Upper lobe of left lung (tissue), 6 donors: ENCODE data around the gene RAB38. TPM values are rescaled to one million over a fixed set of nuclear protein-coding genes. Genes with fewer than 3 reads are reported as not detected.

ENCODE experiments used
- ATAC-seq, 2 donors: fragments of 200-7000 bp; cut with Tn5 transposase; one replicate each; pipeline ENCODE4 v1.9.1; 2022; ENCODE audit warnings: mild to moderate bottlenecking in 2 of 2, moderate library complexity in 2 of 2; ENCODE audit not compliant: low FRiP score in 2 of 2
- DNase-seq, 2 donors: peaks; one replicate each; pipeline ENCODE4 v3.0.0-alpha.2; 2019 to 2020
- H3K27ac ChIP-seq, 4 donors: fragments of 200-600 bp; sonication (generic); one replicate each; pipeline ENCODE4 v1.5.1; 2016 to 2019
- H3K27me3 ChIP-seq, 4 donors: fragments of 200-600 bp; sonication (generic); one replicate each; pipeline ENCODE4 v1.5.1; 2017 to 2019
- H3K36me3 ChIP-seq, 4 donors: fragments of 200-600 bp; sonication (generic); one replicate each; pipeline ENCODE4 v1.5.1; 2016 to 2019
- H3K4me1 ChIP-seq, 4 donors: fragments of 200-600 bp; sonication (generic); one replicate each; pipeline ENCODE4 v1.5.1; 2018 to 2019
- H3K4me3 ChIP-seq, 4 donors: fragments of 200-600 bp; sonication (generic); one replicate each; pipeline ENCODE4 v1.5.1; 2017 to 2019; ENCODE audit warnings: mild to moderate bottlenecking in 2 of 4, moderate library complexity in 1 of 4
- H3K9me3 ChIP-seq, 4 donors: fragments of 200-600 bp; sonication (generic); one replicate each; pipeline ENCODE4 v1.5.1; 2018 to 2019
- EP300 ChIP-seq, 4 donors: sonication (generic); formaldehyde crosslinking; IDR thresholded peaks; one replicate each; pipeline ENCODE4 v1.5.1; 2017; ENCODE audit warnings: antibody characterized with exemption in 4 of 4, control low read depth in 2 of 4
- POLR2A ChIP-seq, 4 donors: fragments of 450-650 bp; IDR thresholded peaks; one replicate each; pipeline ENCODE4 v1.5.1; 2016 to 2017; ENCODE audit warnings: antibody characterized with exemption in 4 of 4, mild to moderate bottlenecking in 2 of 4
- POLR2AphosphoS5 ChIP-seq, 2 donors: sonication (generic); formaldehyde crosslinking; IDR thresholded peaks; one replicate each; pipeline ENCODE4 v1.5.1; 2017; ENCODE audit warnings: antibody characterized with exemption in 2 of 2
- WGBS, 2 donors: methylation state at CpG; one replicate each; pipeline ENCODE4 v1.1.5; 2017 to 2018; 5-methylcytosine and 5-hydroxymethylcytosine counted together
- total RNA-seq, 6 donors: library from RNA; depleted of rRNA in 4 of 6; stranded (reverse); fragments of >200 nt in 4 of 6; gene quantifications; one replicate each; pipeline versions ENCODE4 v1.1.0 to v1.2.1, GENCODE V29; 2016 to 2021
- TF ChIP-seq, protein P1 (sequence below), 6 experiments: fragments of 450-650 bp in 4 of 6; fragments of 200-600 bp in 2 of 6; sonication (generic) in 2 of 6; IDR thresholded peaks; one replicate each; pipeline ENCODE4 v1.5.1; 2016 to 2019; ENCODE audit warnings: antibody characterized with exemption in 6 of 6
- donor health status: DM: no; HTN: no; CAD: no; lungs with moderate emphysema.
- donor health status: DM: no; HTN: yes; CAD: no; lungs with severe emphysema.

The RAB38 gene
- total RNA-seq, 6 donors from 2014 or later, result 6.3 to 10.6 (median 7.1) TPM; not detected in 1

DNA sequence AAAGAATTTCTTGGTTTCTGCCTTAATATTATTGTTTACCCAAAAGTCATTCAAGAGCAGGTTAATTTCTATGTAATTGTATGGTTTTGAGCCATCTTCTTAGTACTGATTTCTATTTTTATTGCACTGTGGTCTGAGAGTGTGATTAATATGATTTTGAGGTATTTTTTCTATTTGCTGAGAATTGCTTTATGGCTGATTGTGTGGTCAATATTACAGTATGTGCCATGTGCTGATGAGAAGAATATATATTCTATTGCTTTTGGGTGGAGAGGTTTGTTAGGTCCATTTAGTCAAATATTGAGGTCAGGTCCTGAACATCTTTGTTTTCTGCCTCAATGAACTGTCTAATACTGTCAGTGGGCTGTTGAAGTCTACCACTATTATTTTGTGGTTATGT lies 20.7 kb upstream of the RAB38 start:
- ATAC-seq (no peak), DNase-seq (no peak)
- no peaks in the 10 kb centered on the region for H3K27me3 ChIP-seq
- H3K36me3 ChIP-seq, result no peaks in the 10 kb centered on the region
- no peaks in the 10 kb centered on the region for H3K4me1 ChIP-seq
- H3K27ac ChIP-seq, result no peak overlapping the region
- TF ChIP-seq POLR2A (IDR thresholded peaks at IDR 0.05), result no peak
- TF ChIP-seq EP300 (IDR thresholded peaks at IDR 0.05), result no peak
- TF ChIP-seq, protein P1, sequence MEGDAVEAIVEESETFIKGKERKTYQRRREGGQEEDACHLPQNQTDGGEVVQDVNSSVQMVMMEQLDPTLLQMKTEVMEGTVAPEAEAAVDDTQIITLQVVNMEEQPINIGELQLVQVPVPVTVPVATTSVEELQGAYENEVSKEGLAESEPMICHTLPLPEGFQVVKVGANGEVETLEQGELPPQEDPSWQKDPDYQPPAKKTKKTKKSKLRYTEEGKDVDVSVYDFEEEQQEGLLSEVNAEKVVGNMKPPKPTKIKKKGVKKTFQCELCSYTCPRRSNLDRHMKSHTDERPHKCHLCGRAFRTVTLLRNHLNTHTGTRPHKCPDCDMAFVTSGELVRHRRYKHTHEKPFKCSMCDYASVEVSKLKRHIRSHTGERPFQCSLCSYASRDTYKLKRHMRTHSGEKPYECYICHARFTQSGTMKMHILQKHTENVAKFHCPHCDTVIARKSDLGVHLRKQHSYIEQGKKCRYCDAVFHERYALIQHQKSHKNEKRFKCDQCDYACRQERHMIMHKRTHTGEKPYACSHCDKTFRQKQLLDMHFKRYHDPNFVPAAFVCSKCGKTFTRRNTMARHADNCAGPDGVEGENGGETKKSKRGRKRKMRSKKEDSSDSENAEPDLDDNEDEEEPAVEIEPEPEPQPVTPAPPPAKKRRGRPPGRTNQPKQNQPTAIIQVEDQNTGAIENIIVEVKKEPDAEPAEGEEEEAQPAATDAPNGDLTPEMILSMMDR (IDR thresholded peaks at IDR 0.05), result no peak
- TF ChIP-seq POLR2AphosphoS5 (IDR thresholded peaks at IDR 0.05), result no peak
- H3K4me3 ChIP-seq, result no peak overlapping the region
- H3K9me3 ChIP-seq, result peaks cover 2 to 8% (median 5%) of the 10 kb centered on the region in 4 donors

DNA sequence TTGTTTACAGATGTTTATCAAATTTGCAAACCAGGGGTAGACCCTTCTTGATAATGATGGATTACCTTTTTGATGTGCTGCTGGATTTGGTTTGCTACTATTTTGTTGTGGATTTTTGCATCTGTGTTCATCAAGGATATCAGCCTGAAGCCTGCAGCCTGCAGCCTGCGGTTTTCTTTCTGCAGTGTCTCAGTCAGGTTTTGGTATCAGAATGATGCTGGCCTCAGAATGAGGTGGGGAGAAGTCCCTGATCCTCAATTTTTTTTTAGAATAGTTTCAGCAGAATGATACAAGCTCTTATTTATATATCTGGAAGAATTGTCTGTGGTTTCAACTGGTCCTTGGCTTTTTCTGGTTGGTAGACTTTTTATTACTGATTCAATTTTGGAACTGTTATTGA lies 19.7 kb upstream of the RAB38 start:
- 29% methylated on average over 1 of the region's 1 CpG for WGBS, 2 donors
- Histone ChIP-seq H3K4me3 (no peak overlapping the region), H3K36me3 (no peaks in the 10 kb centered on the region), H3K4me1 (no peaks in the 10 kb centered on the region), H3K9me3 (peaks cover 2 to 8% (median 5%) of the 10 kb centered on the region in 4 donors), H3K27ac (no peak overlapping the region), H3K27me3 (no peaks in the 10 kb centered on the region)
- DNase-seq (no peak), ATAC-seq (no peak)
- TF ChIP-seq POLR2AphosphoS5 (IDR thresholded peaks at IDR 0.05) (no peak), POLR2A (IDR thresholded peaks at IDR 0.05) (no peak)
- TF ChIP-seq, protein P1 (IDR thresholded peaks at IDR 0.05), result no peak

DNA sequence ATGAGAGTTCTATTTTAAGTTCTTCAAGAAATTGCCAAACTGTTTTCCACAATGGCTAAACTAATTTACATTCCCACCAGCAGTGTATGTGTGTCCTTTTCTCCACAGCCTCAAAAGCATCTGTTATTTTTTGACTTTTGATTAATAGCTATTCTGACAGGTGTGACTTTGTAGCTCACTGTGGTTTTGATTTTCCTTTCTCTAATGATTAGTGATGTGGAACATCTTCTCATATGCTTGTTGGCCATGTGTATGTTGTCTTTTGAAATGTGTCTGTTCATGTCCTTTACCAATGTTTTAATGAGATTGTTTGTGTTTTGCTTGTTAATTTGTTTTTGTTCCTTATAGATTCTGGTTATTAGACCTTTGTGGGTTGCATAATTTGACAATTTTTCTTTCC lies 18.0 kb upstream of the RAB38 start:
- Histone ChIP-seq H3K27ac (no peak overlapping the region), H3K36me3 (no peaks in the 10 kb centered on the region), H3K27me3 (no peaks in the 10 kb centered on the region), H3K9me3 (peaks cover 2 to 8% (median 5%) of the 10 kb centered on the region in 4 donors), H3K4me3 (no peak overlapping the region), H3K4me1 (no peaks in the 10 kb centered on the region)
- ATAC-seq (no peak), DNase-seq (no peak)
- TF ChIP-seq EP300 (IDR thresholded peaks at IDR 0.05), result no peak
- no peak for TF ChIP-seq POLR2AphosphoS5 (IDR thresholded peaks at IDR 0.05)
- TF ChIP-seq POLR2A (IDR thresholded peaks at IDR 0.05), result no peak
- TF ChIP-seq, protein P1 (IDR thresholded peaks at IDR 0.05), result no peak

DNA sequence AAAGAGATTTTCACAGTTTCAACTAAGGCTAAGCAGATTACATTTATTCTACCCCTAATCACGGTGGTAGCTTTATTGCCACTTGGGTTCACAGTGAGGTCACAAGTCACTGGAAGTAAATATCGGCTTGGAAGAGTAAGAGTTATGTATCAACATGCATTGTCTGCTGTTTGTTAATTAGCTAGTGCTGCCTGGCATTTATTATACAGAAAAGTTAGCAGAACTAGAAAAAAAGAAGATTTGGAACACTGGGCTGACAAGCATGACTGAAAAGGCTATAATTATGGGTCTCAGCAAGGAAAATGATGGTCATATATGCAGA lies 13.7 kb upstream of the RAB38 start:
- TF ChIP-seq POLR2AphosphoS5 (IDR thresholded peaks at IDR 0.05), result no peak
- no peak for TF ChIP-seq POLR2A (IDR thresholded peaks at IDR 0.05)
- no peak for TF ChIP-seq EP300 (IDR thresholded peaks at IDR 0.05)
- TF ChIP-seq, protein P1 (IDR thresholded peaks at IDR 0.05), result no peak
- no peak overlapping the region for H3K4me3 ChIP-seq
- H3K27ac ChIP-seq, result no peak overlapping the region
- DNase-seq (no peak), ATAC-seq (no peak)
- WGBS, 2 donors, result 31 to 32% methylated on average over 2 of the region's 2 CpGs
- H3K4me1 ChIP-seq, result no peaks in the 10 kb centered on the region
- no peaks in the 10 kb centered on the region for H3K27me3 ChIP-seq
- no peaks in the 10 kb centered on the region for H3K9me3 ChIP-seq
- H3K36me3 ChIP-seq, result no peaks in the 10 kb centered on the region

DNA sequence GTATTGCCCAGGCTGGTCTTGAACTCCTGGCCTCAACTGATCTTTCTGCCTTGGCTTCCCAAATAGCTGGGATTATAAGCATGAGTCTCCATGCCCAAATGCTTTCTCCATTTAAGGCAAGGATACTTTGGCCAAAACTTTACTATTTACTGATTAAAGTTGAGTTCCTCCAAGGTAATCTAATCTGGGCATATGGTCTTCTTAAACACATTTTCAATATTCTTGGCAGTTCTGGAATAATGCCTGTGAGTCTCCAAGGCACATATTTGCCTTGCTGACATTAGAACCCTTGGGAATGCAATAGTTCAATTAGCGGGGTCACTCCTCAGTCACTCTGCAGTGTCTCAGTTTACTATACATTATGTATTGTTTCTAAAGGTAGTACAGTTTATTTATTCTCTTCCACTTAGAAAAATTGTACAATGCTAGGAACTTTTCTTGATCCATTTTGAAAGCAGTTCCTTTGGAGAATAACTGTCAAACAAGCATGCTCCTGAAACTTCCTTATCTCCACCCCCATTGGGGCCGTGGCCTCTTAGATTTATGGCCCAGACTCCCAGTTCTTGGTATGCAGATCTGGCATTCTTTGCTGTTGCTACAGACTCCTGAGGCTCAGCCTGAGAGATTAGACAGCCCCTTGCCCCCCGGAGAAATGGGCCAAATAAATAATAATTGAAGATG lies 13.1 kb upstream of the RAB38 start:
- H3K27me3 ChIP-seq, result no peaks in the 10 kb centered on the region
- H3K4me1 ChIP-seq, result no peaks in the 10 kb centered on the region
- H3K9me3 ChIP-seq, result no peaks in the 10 kb centered on the region
- no peaks in the 10 kb centered on the region for H3K36me3 ChIP-seq
- TF ChIP-seq POLR2A (IDR thresholded peaks at IDR 0.05) (no peak), EP300 (IDR thresholded peaks at IDR 0.05) (no peak), POLR2AphosphoS5 (IDR thresholded peaks at IDR 0.05) (no peak)
- TF ChIP-seq, protein P1 (IDR thresholded peaks at IDR 0.05), result no peak
- DNase-seq (no peak), ATAC-seq (no peak)
- H3K4me3 ChIP-seq, result no peak overlapping the region
- no peak overlapping the region for H3K27ac ChIP-seq
- 45 to 47% methylated on average over 3 of the region's 3 CpGs for WGBS, 2 donors
